HFF-Myc (cell line): ENCODE results near the gene CTNNA2.
"Not testable (repeated sequence)": the region's sequence is repeated elsewhere in the genome, so short reads cannot be mapped to it uniquely, and the experiment has no call there.

Experiments
- DNase-seq: peaks from one replicate; pipeline ENCODE4 v3.0.0-alpha.2; 2011; ENCODE audit warnings: low read depth; ENCODE audit errors: extremely low read depth
- H3K4me3 ChIP-seq: replicated peaks from 2 replicates; pipeline ENCODE4 v1.5.1; 2011; ENCODE audit warnings: low read depth, mild to moderate bottlenecking, control low read depth, low read length
- TF ChIP-seq, protein P1 (sequence below): IDR thresholded peaks from 2 replicates; pipeline ENCODE4 v1.5.1; 2012; ENCODE audit warnings: mild to moderate bottlenecking, low read depth, low read length, control low read depth; ENCODE audit errors: missing control alignments

Gene CTNNA2

DNA sequence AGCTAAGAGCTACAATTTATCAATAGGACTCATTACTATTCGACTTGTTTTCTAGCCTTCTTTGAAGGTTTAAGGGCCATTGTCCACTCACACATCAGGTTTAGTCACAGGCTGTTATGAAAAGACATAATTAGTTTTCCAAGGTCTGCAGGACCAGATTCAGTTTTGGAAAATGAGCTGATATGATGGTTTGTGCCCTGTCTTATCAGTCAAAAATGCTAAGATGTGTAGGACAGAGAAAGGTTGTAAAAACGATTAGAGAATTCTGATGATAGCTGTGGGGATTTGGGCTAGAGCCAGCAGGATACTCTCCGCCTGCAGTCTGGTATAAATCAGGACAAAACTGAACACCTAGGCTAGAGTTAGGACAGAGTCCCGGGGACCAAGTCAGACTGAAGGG, 578.4 kb downstream of the CTNNA2 start:
- TF ChIP-seq, protein P1, sequence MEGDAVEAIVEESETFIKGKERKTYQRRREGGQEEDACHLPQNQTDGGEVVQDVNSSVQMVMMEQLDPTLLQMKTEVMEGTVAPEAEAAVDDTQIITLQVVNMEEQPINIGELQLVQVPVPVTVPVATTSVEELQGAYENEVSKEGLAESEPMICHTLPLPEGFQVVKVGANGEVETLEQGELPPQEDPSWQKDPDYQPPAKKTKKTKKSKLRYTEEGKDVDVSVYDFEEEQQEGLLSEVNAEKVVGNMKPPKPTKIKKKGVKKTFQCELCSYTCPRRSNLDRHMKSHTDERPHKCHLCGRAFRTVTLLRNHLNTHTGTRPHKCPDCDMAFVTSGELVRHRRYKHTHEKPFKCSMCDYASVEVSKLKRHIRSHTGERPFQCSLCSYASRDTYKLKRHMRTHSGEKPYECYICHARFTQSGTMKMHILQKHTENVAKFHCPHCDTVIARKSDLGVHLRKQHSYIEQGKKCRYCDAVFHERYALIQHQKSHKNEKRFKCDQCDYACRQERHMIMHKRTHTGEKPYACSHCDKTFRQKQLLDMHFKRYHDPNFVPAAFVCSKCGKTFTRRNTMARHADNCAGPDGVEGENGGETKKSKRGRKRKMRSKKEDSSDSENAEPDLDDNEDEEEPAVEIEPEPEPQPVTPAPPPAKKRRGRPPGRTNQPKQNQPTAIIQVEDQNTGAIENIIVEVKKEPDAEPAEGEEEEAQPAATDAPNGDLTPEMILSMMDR = no peak

DNA sequence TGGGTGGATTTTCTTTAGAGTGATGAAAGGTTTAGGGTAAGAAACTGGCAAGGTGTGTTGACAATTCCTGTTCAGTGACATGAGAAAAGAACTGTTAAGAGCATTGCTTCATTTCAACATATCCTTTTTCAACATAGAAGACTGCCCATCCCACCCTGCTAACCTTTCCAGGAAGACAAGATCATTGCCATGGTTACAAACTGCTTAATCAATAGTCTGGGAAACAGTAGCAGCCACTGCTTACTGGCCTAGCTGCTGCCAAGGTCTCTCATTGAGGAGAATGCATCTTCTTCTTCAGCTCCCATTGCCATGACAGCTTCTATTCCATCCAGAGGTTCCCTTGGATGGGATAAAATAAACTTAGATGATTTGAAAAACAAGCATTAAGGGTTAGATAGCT, 579.6 kb downstream of the CTNNA2 start:
- no peak for DNase-seq
- TF ChIP-seq, protein P1 = no peak
- no peak overlapping the region for H3K4me3 ChIP-seq

More for the DNA sequence above, 578.4 kb downstream of the CTNNA2 start:
- DNase-seq = no peak
- no peak overlapping the region for H3K4me3 ChIP-seq

DNA sequence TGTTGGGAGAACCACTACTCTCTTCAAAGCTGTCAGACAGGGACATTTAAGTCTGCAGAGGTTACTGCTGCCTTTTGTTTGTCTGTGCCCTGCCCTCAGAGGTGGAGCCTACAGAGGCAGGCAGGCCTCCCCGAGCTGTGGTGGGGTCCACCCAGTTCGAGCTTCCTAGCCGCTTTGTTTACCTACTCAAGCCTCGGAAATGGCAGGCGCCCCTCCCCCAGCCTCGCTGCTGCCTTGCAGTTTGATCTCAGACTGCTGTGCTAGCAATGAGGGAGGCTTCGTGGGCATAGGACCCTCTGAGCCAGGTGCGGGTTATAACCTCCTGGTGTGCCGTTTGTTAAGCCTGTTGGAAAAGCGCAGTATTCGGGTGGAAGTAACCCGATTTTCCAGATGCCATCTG, 585.7 kb downstream of the CTNNA2 start:
- not testable (repeated sequence) for H3K4me3 ChIP-seq, DNase-seq

DNA sequence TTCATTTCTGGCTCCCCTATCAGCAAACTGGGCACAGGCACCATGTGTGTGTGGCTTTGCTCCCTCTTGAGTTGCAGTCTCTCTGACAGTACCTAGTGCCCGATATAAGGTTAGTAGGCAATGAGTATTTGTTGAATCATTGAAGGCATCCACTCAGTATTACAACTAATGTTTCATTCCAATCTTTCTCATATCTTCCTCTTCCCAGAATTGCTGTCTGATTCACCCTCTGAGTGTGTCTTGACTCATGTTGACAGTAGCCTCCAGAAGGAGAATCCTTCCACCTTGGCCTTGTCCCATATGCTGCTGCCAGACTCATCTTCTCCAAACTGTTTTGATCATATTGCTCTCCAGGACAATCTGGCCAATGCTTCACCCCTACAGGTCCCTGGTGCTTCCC, 589.2 kb downstream of the CTNNA2 start:
- TF ChIP-seq, protein P1 = no peak
- no peak overlapping the region for H3K4me3 ChIP-seq
- DNase-seq = peak; percentile 11

DNA sequence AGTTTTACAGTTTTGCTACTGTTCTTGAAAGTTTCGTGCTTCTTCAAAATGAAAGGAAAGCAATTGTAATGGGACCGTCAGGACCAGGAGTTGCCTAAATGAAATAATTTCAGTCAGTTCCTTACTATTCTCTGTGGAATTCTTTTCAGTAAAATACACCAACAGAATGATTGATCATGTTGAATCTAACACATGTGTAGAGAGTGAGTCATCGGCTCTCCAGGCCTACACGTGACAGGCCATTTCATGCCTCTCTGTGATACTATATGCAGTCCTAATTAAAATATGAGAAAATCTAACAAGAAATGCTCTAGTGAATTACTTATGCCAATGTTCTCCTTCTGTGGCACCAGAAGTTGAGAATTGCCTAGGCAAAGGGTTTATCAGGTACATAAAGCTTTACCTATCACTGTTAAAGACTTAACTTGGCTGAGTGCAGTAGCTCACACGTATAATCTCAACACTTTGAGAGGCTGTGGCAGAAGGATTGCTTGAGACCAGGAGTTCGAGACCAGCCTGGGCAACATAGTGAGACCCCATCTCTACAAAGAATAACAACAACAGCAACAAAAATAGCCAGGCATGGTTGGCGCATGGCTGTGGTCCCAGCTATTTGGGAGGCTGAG, 592.3 kb downstream of the CTNNA2 start:
- H3K4me3 ChIP-seq = no peak overlapping the region
- TF ChIP-seq, protein P1 = no peak
- DNase-seq = no peak

DNA sequence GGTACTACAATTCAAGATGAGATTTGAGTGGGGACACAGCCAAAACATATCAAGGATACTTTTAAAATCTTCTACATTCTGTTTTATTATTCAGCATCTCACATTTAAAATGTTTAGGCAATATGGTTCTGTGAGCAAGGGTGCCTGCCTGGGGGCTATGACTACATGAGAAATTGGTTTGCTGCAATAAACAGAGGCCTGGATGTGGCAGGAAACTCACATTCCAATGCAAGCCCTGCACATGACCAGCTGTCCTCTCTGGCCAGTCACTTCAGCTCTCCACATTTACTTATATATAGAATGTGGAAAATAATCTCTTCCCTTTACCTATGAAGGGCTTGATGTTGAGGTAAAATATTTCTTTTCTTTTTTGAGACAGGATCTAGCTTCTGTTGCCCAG, 598.3 kb downstream of the CTNNA2 start:
- H3K4me3 ChIP-seq = no peak overlapping the region
- TF ChIP-seq, protein P1 = no peak
- no peak for DNase-seq

DNA sequence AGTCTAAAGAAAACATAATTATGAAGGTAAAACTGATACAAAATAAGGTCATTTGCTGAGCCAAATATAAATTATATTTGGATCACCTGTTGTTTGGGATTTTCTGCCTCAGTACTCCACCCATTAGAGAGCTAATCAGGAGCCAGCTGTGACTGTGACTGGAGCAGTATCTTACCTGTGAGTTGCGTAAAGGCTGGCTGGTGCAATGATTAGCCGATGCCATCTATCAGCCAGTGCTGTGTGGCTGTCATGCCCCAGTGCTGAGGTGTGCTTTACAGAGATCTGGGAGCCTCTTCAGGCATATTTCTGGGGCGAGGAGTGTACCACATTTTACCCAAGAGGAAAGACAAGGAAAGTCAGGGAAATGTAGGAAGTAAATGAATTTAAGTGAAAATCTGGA, 599.9 kb downstream of the CTNNA2 start:
- H3K4me3 ChIP-seq = no peak overlapping the region
- TF ChIP-seq, protein P1 = no peak
- DNase-seq = no peak
